HS-27A (cell line): Measurements from ENCODE around the gene GABPA.
"Not testable (repeated sequence)": the region's sequence is repeated elsewhere in the genome, so short reads cannot be mapped to it uniquely, and the experiment has no call there.

Experiments
- DNase-seq: peaks from one replicate; pipeline ENCODE4 v3.0.0-alpha.2; 2012; ENCODE audit warnings: low read depth, missing footprints

Gene GABPA

DNA sequence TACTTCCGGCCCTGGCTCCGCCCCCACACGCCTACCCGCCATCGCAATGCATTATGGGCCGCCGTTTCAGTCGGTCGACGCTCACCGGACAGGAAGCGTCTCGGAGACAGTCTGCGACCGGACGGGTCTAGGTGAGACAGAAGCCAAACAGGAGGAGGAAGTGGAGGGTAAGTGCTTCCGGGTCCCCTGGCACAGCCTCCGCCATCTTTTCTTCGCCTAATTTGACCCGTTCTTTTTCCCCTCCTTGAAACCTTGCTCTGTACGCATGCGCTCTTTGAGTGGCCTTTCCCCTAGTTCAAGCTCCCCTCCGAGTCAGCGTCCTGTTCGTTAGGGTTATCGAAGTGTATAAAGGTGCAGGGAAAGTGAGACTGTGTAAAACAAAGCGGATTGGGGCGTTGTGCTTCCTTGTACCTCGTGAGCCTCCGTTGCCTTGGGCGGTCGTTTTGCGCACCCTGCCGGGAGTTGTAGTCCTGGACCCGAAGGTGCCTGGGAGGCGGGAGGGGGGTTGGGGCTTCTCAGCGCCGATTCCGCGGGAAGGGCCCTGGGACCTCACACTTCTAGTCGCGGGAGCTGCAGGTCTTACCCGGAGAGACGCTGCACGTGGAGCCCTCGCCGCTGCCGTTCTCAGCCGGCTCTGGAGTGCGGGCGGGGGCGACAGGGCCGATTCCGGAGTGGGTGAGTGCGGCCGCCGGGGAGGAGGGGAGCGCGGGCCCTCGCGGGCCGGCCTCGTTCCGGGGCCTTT is at the start of gene GABPA, which contains the start of gene ATP5PF:
TSS of gene GABPA (plus strand) at position 69 of the 742 bp plus-strand sequence. CDS start 6,627 bp downstream, outside the sequence.
TSS of gene ATP5PF (minus strand) at position 1 of the 742 bp plus-strand sequence. CDS start 5,110 bp downstream, outside the sequence.
- DNase-seq = peak; percentile 97

DNA sequence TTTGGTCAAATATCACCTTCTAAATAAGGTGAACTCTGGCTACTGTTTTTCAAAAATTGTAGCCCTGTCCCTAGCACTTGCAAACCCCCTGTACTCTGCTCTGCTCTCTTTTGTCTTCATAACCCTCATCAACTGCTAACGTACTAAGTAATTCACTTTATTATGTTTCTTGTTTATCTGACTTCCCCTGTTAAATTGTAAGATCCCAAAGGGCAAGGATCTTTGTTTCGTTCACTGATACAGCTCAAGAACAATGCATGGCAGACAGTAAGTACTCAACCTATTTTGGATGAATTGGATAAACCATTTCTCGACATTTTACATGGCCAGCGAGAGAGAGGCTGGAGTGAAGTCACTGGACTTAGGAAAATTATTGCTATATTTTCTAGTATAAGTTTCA is 47.0 kb upstream of the GABPA start:
- no peak for DNase-seq

DNA sequence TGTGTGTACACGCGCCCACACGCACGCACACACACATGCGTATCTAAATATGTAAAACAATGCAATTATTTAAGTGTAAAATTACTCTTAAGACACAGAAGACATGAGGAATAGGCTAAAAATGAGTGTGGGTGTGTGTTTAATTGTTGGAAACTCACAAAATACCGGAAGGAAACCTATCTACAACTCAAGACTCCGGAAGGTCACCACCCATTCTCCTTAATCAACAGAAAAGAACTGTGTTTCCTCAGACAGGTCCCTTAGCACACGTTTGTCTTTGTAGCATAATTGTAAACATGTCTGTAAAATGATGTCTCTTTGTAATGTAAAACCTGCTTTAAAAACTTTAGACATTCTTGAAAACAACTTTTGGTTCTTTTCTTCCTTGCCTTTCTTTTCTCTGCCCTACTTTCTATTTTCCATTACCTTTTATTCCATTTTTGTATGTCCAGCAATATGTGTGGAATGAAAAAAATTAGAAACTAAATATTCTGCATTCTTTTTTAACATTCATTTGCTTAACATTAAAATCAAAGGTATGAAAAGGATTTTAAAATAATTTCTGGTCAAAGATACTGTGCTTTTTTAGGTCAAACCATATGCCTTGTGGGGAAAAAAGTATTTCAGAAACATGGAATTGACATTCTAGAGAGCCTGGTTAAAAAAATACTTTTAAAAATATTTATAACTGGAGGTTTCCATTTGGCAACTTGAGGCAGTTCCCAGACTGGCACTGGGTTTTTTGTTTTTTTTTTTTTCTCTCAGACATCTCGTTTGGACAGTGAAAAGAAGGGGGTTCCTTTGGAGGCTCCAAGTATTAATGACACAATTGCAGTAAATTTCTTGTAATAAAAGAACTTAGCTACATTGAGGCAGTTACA is 46.3 kb upstream of the GABPA start:
- DNase-seq = peak; percentile 26

DNA sequence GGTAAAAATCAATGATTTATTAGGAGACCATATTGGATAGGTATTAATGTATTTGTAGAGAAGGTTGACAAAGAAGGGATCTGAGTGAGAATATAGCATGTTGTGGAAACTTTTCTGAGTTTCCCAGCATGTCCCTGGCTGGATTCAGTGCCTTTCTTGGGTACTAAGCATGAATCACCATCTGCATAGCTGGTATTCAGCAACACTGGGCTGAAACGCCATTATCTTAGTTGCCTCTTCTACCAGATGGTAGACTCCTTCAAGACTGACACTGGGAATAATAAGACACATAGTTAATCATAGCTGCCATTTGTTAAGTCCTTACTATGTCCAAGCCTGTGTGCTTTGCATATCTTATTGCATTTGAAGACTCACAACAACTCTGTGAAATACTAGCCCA is 45.5 kb upstream of the GABPA start:
- peak; percentile 26 for DNase-seq

DNA sequence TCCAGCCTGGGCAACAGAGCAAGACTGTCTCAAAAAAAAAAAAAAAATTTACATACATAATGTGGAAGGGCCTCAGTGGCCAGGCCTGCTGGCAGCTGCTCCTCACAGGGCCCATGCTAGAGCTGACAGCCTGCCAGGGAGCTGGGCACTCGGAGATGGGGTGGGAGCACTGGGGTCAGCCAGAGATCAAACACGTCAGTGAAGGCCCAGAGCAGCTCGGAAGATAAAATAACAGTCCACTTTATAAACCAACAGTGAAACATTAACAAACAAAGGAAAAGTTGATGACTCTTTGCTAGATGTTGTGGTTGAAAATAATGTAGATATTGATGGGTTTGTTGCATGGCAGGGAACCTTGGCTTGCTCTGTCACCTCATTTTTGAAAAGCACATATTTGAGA is 42.8 kb upstream of the GABPA start:
- no peak for DNase-seq

DNA sequence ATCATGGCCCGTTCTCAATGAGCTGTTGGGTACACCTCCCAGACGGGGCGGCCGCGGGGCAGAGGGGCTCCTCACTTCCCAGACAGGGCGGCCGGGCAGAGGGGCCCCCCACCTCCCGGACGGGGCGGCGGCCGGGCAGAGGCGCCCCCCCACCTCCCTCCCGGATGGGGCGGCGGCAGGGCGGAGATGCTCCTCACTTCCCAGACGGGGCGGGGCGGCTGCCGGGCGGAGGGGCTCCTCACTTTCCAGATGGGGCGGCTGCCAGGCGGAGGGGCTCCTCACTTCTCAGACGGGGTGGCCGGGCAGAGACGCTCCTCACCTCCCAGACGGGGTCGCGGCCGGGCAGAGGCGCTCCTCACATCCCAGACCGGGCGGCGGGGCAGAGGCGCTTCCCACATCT is 39.3 kb upstream of the GABPA start:
- DNase-seq = not testable (repeated sequence)

DNA sequence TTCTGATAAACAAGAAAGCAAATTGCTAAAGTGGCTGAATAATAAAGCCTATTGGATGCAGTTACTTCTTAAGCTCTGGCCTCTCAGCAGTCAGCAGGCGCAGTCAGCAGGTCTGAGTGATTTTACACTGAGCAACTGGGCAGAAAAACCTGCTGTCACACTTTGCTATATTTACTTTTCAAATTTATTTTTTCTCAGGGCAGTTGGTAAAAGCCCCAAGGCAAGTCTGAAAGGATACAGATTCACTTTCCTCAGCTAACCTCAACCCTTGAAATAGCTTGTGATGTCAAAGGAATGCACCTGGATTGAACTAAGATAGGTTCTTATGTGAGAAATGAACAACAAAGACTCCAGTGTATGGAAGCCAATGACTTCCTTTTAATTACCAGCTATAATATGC is 34.0 kb upstream of the GABPA start:
- no peak for DNase-seq

DNA sequence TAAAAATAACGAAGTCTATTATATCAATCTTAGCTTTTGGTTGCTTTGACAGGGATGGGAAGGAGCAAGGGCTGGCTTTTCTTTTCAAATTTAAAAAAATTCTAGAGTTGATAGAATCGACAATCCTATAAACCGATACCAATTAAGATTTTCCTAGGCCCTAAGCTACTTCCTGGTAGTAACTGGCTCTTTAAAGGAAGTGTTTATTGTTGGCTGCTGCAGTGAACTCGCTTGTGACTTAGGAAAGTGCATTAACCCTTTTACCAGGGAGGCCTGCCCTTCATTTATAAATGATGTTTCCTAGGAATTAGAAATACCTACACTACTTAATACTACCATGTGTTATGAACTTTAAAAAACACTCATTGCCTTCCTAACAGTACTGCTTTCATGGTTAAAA is 33.2 kb upstream of the GABPA start:
- no peak for DNase-seq

DNA sequence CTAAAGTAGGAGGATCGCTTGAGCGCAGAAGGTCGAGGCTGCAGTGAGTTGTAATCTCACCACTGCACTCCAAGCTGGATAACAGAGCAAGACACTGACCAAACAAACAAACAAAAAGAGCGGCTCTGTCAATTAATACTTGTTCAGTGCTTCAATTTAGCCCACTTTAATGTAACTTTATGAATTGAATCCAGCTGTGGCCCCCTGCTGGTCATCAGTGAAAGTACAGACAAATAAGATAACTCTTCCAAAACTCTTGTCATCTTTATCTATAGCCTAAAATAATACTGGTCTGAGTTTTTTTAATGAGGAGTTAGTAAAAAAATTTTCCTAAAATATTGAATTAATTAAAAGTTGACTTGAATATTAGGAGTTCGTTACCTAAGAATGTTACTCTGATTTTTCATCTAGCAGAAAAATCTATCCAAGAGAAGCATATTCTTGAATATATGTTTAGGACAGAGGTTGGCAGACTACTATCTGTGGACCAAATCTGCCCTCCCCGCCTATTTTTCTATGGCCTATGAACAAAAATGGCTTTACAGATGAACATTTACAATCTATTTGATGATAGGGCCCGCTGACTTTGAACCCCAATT is 26.2 kb upstream of the GABPA start:
- peak; percentile 29 for DNase-seq

DNA sequence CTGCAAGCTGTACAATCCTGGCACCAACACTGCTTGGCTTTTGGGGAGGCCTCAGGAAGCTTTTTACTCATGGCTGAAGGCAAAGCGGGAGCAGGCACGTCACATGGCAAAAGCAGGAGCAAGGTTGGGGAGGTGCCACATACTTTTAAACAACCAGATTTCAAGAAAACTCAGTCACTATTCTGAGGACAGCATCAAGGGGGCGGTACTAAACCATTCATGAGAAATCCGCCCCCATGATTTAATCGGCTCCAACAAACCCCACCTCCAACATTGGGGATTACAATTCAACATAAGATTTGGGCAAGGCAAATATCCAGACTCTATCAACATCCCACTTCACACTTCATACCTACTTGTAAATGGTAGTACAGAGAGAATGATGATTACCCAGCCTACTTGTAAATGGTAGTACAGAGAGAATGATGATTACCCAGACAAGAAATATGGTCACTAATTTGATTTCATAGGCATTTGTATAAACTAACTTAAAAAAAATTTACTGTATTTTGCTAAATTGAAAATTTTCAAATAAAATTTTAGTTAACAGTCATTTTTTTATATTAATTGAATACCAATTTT is 25.0 kb upstream of the GABPA start:
- DNase-seq = no peak

DNA sequence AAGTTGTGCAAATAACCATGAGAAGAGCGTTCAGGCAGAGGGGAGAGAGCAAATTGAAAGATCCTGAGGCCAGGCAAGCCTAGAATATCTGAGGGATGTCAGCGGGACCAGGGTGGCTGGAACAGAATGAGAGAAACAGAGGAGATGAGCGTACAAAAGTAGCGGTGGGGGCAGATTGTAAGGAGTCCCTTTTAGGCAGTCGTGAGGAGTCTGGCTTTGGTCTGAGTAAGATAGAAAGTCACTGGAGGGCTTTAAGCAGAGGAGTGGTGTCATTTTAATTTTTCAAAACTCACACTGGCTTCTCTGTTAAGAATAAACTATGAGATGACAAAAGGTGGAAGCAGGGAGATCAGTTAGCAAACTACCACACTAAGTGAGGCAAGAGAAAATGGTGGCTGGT is 24.2 kb upstream of the GABPA start:
- DNase-seq = no peak

DNA sequence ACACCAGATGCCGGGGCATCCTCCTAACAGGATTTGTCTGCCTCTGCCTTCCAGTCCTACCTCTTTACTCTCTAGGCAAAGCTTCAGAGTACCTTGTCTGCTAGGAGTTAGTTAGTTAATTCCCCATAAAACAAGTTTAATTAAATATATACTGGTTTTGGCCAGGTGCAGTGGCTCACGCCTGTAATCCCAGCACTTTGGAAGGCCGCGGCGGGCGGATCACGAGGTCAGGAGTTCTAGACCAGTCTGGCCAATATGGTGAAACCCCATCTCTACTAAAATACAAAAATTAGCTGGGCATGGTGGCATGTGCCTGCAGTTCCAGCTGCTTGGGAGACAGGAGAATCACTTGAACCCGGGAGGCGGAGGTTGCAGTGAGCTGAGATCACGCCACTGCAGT is 20.7 kb upstream of the GABPA start:
- not testable (repeated sequence) for DNase-seq

DNA sequence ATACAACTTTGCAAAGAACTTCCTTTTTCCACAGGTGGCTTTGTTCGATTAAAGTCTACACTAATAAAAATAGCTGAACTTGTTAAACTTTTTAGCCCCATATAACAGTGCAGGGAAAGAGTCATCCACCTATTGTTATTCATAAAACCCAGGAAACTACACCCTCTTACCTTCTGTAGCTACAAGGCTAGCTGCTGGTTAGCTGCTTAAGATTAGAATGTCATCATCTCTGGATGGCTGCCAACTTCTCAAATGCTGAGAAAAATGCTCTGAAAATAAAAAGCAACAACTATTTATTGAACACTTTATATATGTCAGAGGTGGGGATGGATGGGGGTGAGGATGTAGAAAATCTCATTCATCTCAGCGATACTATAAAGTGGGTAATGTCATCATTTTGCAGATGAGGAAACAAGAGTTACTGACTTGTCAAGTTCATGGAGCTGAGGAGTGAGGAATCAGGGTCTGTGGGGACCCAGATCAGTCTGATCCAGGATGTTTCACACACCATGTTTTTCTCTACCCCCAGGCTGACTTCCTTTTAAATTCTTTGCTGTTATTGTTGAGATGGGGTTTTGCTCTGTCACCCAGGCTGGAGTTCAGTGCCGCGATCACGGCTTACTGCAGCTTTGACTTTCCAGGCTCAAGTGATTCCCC is 17.2 kb upstream of the GABPA start:
- DNase-seq = no peak

DNA sequence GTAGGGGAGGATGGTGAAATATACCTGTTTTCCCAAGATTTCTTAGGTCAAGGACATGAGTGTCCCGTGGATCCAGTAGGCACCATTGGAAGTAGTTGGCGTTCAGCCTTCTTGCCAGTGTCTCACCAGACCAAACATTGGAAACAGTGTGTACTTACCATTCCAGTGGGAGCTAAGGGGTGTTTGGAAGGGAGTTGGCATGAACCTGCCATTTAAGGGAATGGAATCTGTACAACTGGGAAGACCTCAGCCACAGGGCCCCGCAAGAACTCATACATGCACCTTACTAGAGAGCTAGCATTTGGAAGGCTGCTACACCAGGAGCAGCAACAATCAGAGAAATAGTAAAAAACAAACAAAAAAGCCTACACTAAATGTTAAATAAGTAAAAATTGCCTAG is 12.8 kb upstream of the GABPA start:
- no peak for DNase-seq

DNA sequence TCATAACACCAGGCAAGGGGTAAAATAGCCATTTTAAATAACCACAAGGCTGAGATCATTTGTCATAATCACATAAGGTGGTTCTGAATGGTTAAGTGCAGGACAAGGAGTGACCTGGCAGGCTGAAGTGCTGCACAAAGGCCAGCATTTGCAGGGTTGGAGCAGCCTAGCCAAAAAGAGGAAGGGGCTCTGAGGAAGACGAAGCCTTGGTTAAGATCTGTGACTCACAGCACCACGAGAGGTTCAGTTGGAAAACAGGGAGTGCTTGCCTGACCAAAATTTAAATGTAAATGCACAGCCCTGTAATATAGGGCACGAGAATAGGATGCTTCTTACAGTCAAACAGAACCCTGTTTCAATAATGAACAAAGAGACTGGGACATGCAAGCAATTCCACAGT is 12.1 kb upstream of the GABPA start:
- no peak for DNase-seq

DNA sequence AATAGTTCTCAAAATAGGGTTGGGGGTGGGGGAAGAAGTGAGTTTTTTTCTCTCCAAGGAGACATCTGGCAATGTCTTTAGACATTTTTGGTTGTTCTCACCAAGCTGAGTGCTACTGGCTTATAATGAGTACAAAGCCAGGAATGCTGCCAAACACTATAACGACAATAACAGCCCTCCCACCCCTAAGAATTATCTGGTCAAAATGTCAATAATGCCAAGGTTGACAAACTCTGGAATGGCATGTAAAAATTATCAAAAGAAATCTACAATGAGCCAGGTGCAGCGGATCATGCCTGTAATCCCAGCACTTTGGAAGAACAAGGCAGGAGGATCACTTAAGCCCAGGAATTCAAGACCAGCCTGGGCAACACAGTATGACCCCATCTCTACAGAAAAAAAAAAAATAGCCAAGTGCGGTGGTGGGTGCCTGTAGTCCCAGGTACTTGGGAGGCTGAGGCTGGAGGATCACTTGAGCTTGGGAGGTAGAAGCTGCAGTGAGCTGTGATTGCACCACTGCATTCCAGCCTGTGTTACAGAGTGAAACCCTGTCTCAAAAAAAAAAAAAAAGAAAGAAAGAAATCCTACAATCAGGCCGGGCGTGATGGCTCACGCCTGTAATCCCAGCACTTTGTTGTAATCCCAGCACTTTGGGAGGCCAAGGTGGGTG is 2.5 kb upstream of the GABPA start:
- no peak for DNase-seq

DNA sequence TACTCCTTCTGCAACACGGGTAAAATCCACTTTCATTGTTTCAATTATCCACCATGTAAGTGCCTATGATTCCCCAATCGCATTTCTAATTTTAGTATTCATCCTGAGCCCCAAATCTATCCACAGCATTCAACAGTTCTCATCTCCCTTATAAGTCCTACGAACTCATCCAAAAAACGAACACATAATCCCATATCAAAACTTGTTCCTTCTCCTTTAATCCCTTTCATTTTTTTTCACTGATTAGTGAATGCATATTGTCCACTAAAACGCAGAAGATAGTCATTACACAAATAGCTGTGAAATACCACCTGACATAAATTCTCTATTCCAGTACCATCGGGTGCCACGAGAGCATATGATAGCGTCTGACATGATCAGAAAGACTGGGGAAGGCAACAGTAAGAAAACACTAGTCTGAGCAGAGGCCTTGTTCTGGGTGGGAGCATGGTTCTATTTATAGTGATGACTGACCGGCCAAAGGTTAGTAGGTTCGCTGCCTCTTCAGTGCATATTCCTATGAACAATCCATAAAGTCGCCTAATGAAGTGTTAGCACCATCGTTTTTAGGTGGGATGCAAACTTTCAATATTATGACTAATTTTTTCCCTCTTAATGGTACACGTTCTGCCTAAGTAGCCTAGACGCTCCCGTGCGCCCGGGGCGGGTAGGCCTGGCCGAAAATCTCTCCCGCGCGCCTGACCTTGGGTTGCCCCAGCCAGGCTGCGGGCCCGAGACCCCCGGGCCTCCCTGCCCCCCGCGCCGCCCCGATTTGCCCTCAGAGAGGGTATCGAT is 716 bp upstream of the GABPA start:
- no peak for DNase-seq

DNA sequence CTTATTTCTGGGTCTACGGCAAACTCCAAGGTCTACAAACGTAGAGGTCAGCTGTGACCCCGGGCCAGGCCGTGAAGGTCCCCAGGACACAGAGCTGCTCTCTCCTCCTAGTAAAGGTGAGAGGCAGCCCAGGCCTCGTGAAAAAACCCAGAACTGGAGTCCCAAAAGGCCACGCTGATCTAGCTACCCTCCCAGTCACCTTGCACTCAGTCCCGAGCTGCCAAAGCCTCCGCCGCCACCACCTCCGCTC is 193 bp upstream of the GABPA start:
- DNase-seq = no peak

DNA sequence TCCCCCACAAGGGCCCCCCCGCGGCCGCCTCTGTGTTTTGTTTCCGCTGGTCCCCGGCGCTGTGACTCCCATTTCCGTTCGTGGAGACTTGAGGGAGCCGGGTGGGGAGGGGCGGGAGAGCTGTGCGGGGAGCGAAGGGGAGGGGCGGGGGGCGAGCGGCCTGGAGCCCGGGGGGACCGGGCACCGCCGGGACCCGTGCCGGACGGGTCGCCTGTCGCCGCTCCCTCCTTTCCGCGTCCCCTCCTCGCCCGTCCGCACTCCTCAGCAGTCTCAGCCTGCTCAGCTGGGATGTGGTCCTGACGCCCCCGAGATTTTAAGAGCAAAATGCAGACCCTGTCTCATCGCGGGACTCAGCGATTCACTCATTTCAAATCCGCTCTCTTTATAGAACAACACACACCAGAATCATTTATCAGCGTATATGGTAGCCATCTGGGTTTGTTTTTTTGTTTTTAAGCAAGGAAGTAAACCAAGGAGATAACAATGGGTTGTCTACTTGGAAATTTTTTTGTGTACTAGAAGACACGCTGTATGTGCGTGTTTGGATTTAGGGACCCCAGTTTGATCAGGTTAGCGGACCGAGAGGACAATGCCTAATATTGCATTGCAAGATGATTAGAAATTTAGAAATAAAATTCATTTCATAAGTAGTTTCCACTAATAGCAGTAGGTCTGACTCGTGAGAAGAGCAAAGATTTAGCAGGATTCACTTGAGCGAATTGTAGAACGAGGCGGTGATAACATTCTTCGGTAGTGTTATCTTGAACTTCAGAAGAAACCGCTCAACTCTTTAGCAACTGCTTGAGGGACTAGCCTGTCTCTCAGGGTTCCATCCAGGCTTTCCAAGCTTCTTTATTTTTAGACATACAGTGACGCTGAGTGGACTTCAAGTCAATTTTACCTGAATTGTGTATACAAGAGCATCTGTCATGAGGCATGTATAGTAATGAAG is 1.1 kb downstream of the GABPA start:
- DNase-seq = peak; percentile 49

DNA sequence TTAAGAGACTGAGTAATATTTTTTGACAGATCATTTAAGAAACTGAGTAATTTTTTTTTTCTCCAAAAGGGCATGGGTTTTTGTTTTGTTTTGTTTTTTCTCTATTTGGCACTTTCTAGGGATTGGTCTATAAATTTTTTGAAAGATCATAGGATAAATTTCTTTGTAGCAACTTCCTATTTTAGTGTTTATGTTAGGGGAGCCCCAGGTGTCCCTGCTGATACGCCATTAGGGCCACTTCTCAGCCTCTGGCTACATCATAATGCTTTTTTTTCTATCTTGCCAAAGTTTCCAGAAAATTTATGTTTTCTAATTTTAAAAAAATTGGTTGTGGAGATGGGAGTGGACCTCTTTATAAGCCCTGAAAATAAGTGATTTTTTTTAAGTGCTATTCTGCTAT is 2.6 kb downstream of the GABPA start:
- DNase-seq = no peak
